ENCODE data around the gene POPDC2.

- TF ChIP-seq POLR2A (IDR thresholded peaks at IDR 0.05; ENCODE audit: low read length) (no peak), GATA1 (IDR thresholded peaks at IDR 0.05; ENCODE audit: low read depth, low read length) (no peak)
Measured at GRCh38 chr3:119703820-119704531, 43.6 kb upstream of the POPDC2 start.
